Measurements from ENCODE around the gene SLC18A2. TPM values are rescaled to one million over a fixed set of nuclear protein-coding genes. Genes with fewer than 3 reads are reported as not detected.
"Not testable (repeated sequence)": the region's sequence is repeated elsewhere in the genome, so short reads cannot be mapped to it uniquely, and the experiment has no call there.

The SLC18A2 gene
- total RNA-seq, 4 donors from 2014 or later, result 0.65 to 2.8 (median 2.1) TPM

GRCh38 chr10:117226813-117227451 is 14.0 kb upstream of the SLC18A2 start:
- Histone ChIP-seq H3K36me3 (no peaks in the 10 kb centered on the region), H3K4me1 (no peaks in the 10 kb centered on the region), H3K9me3 (no peaks in the 10 kb centered on the region), H3K27ac (replicated peaks in 1 of 4) (no peak overlapping the region), H3K27me3 (peaks cover 0 to 75% (median 0%) of the 10 kb centered on the region in 4 donors), H3K4me3 (no peak overlapping the region)
- 35% methylated on average over 10 of the region's 10 CpGs for WGBS
- intact Hi-C loops (cut with DNase I), result no loop called here
- DNase-seq (ENCODE audit: extremely low spot score), result no peak
- no peak for TF ChIP-seq EP300 (IDR thresholded peaks at IDR 0.05)
- no peak for TF ChIP-seq CTCF (IDR thresholded peaks at IDR 0.05)
- no peak for TF ChIP-seq POLR2AphosphoS5 (IDR thresholded peaks at IDR 0.05)
- no peak for TF ChIP-seq POLR2A (IDR thresholded peaks at IDR 0.05; ENCODE audit: low read depth)

- no peak overlapping the region for H3K4me3 ChIP-seq
- no peaks in the 10 kb centered on the region for H3K4me1 ChIP-seq
- no peak overlapping the region for H3K27ac ChIP-seq (replicated peaks in 1 of 4)
- intact Hi-C loops (cut with DNase I), result no loop called here
- H3K27me3 ChIP-seq, result peaks cover 0 to 66% (median 0%) of the 10 kb centered on the region in 4 donors
- DNase-seq (ENCODE audit: extremely low spot score), result no peak
- H3K9me3 ChIP-seq, result no peaks in the 10 kb centered on the region
- TF ChIP-seq CTCF (IDR thresholded peaks at IDR 0.05) (no peak), POLR2A (IDR thresholded peaks at IDR 0.05; ENCODE audit: low read depth) (no peak)
- no peaks in the 10 kb centered on the region for H3K36me3 ChIP-seq
Measured at GRCh38 chr10:117228210-117228609, 12.7 kb upstream of the SLC18A2 start.

GRCh38 chr10:117230107-117230506 is 10.8 kb upstream of the SLC18A2 start:
- H3K27ac ChIP-seq (replicated peaks in 1 of 4); H3K4me1 ChIP-seq; intact Hi-C loops (cut with DNase I); DNase-seq (ENCODE audit: extremely low spot score); H3K9me3 ChIP-seq; H3K36me3 ChIP-seq; H3K4me3 ChIP-seq: not testable (repeated sequence)
- H3K27me3 ChIP-seq, result peaks cover 0 to 48% (median 0%) of the 10 kb centered on the region in 4 donors
- WGBS, result 90% methylated on average over 4 of the region's 4 CpGs

- no peaks in the 10 kb centered on the region for H3K36me3 ChIP-seq
- H3K4me3 ChIP-seq, result no peak overlapping the region
- no peak overlapping the region for H3K27ac ChIP-seq (replicated peaks in 1 of 4)
- intact Hi-C loops (cut with DNase I), result no loop called here
- H3K4me1 ChIP-seq, result peaks cover 4 to 16% (median 13%) of the 10 kb centered on the region in 4 donors
- H3K27me3 ChIP-seq, result peaks cover 0 to 44% (median 14%) of the 10 kb centered on the region in 4 donors
- no peaks in the 10 kb centered on the region for H3K9me3 ChIP-seq
- WGBS, result 85% methylated on average over 5 of the region's 5 CpGs
- no peak for DNase-seq (ENCODE audit: extremely low spot score)
- TF ChIP-seq POLR2A (IDR thresholded peaks at IDR 0.05; ENCODE audit: low read depth), result no peak
- TF ChIP-seq CTCF (IDR thresholded peaks at IDR 0.05), result no peak
- TF ChIP-seq POLR2AphosphoS5 (IDR thresholded peaks at IDR 0.05), result no peak
- no peak for TF ChIP-seq EP300 (IDR thresholded peaks at IDR 0.05)
Measured at GRCh38 chr10:117237401-117237991, 3.4 kb upstream of the SLC18A2 start.

- no peaks in the 10 kb centered on the region for H3K36me3 ChIP-seq
- TF ChIP-seq CTCF (IDR thresholded peaks at IDR 0.05) (no peak), EP300 (IDR thresholded peaks at IDR 0.05) (no peak), POLR2AphosphoS5 (IDR thresholded peaks at IDR 0.05) (no peak), POLR2A (IDR thresholded peaks at IDR 0.05; ENCODE audit: low read depth) (no peak)
- H3K9me3 ChIP-seq, result no peaks in the 10 kb centered on the region
- peaks cover 0 to 59% (median 14%) of the 10 kb centered on the region in 4 donors for H3K27me3 ChIP-seq
- peaks cover 4 to 16% (median 13%) of the 10 kb centered on the region in 4 donors for H3K4me1 ChIP-seq
- intact Hi-C loops (cut with DNase I), result no loop called here
- H3K4me3 ChIP-seq, result no peak overlapping the region
- whole genome bisulfite sequencing, result 87% methylated on average over 4 of the region's 8 CpGs
- no peak for DNase-seq (ENCODE audit: extremely low spot score)
- H3K27ac ChIP-seq (replicated peaks in 1 of 4), result no peak overlapping the region
Measured at GRCh38 chr10:117239051-117239450, 1.9 kb upstream of the SLC18A2 start.

All from esophagus muscularis mucosa (tissue), 4 donors.